ENCODE measurements around the gene CNP. TPM values are rescaled to one million over a fixed set of nuclear protein-coding genes. Genes with fewer than 3 reads are reported as not detected.

Gene CNP
- total and polyA plus RNA-seq, 10 of the 15 experiments (the other 5 are each of a cell fraction or from before 2014, with no cell fraction given), result 1.8 to 60.7 (median 31.4) TPM

GRCh38 chr17:42016941-42017865 is 50.6 kb downstream of the CNP start, which contains the start of gene DNAJC7 (continued):
- TF ChIP-seq, protein P1, sequence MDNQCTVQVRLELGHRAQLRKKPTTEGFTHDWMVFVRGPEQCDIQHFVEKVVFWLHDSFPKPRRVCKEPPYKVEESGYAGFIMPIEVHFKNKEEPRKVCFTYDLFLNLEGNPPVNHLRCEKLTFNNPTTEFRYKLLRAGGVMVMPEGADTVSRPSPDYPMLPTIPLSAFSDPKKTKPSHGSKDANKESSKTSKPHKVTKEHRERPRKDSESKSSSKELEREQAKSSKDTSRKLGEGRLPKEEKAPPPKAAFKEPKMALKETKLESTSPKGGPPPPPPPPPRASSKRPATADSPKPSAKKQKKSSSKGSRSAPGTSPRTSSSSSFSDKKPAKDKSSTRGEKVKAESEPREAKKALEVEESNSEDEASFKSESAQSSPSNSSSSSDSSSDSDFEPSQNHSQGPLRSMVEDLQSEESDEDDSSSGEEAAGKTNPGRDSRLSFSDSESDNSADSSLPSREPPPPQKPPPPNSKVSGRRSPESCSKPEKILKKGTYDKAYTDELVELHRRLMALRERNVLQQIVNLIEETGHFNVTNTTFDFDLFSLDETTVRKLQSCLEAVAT (IDR thresholded peaks at IDR 0.05), result peak; percentile 94
- TF ChIP-seq PML (IDR thresholded peaks at IDR 0.05; ENCODE audit: low read length) (peak; percentile 86), BMI1 (IDR thresholded peaks at IDR 0.05; ENCODE audit: borderline replicate concordance) (peak; percentile 79), CBX3 (IDR thresholded peaks at IDR 0.05; ENCODE audit: borderline replicate concordance, low read depth) (no peak), RAD51 (IDR thresholded peaks at IDR 0.05) (peak; percentile 36; the same call in 1 of the 2 replicates), CBFB (IDR thresholded peaks at IDR 0.05; ENCODE audit: low read depth) (peak; percentile 87), ZNF274 (IDR thresholded peaks at IDR 0.05; ENCODE audit: insufficient read depth, insufficient read length) (no peak), BHLHE40 (IDR thresholded peaks at IDR 0.05; ENCODE audit: borderline replicate concordance in 1 of 2, low read depth in 2 of 2, low read length in 1 of 2) (peak in 1 of 2 experiments; percentile 49; a peak in 2 of 4 replicates), SREBF1 (IDR thresholded peaks at IDR 0.05; ENCODE audit: low read length) (no peak), ATF7 (IDR thresholded peaks at IDR 0.05; ENCODE audit: low read depth) (peak; percentile 30; the same call in 1 of the 2 replicates), IRF4 (IDR thresholded peaks at IDR 0.05; ENCODE audit: low read depth, low read length) (0 out of 2 replicates have a peak, but pooled peaks have one; percentile 6), CEBPB (IDR thresholded peaks at IDR 0.05; ENCODE audit: borderline replicate concordance in 1 of 2, low read depth in 2 of 2, low read length in 2 of 2) (no peak), BACH1 (IDR thresholded peaks at IDR 0.05; ENCODE audit: borderline replicate concordance) (peak; percentile 39; the same call in 1 of the 2 replicates)
- TF ChIP-seq, protein P2, sequence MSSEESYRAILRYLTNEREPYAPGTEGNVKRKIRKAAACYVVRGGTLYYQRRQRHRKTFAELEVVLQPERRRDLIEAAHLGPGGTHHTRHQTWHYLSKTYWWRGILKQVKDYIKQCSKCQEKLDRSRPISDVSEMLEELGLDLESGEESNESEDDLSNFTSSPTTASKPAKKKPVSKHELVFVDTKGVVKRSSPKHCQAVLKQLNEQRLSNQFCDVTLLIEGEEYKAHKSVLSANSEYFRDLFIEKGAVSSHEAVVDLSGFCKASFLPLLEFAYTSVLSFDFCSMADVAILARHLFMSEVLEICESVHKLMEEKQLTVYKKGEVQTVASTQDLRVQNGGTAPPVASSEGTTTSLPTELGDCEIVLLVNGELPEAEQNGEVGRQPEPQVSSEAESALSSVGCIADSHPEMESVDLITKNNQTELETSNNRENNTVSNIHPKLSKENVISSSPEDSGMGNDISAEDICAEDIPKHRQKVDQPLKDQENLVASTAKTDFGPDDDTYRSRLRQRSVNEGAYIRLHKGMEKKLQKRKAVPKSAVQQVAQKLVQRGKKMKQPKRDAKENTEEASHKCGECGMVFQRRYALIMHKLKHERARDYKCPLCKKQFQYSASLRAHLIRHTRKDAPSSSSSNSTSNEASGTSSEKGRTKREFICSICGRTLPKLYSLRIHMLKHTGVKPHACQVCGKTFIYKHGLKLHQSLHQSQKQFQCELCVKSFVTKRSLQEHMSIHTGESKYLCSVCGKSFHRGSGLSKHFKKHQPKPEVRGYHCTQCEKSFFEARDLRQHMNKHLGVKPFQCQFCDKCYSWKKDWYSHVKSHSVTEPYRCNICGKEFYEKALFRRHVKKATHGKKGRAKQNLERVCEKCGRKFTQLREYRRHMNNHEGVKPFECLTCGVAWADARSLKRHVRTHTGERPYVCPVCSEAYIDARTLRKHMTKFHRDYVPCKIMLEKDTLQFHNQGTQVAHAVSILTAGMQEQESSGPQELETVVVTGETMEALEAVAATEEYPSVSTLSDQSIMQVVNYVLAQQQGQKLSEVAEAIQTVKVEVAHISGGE (CRISPR knock-in tag; IDR thresholded peaks at IDR 0.05), result peak; percentile 71
- TF ChIP-seq, protein P3, sequence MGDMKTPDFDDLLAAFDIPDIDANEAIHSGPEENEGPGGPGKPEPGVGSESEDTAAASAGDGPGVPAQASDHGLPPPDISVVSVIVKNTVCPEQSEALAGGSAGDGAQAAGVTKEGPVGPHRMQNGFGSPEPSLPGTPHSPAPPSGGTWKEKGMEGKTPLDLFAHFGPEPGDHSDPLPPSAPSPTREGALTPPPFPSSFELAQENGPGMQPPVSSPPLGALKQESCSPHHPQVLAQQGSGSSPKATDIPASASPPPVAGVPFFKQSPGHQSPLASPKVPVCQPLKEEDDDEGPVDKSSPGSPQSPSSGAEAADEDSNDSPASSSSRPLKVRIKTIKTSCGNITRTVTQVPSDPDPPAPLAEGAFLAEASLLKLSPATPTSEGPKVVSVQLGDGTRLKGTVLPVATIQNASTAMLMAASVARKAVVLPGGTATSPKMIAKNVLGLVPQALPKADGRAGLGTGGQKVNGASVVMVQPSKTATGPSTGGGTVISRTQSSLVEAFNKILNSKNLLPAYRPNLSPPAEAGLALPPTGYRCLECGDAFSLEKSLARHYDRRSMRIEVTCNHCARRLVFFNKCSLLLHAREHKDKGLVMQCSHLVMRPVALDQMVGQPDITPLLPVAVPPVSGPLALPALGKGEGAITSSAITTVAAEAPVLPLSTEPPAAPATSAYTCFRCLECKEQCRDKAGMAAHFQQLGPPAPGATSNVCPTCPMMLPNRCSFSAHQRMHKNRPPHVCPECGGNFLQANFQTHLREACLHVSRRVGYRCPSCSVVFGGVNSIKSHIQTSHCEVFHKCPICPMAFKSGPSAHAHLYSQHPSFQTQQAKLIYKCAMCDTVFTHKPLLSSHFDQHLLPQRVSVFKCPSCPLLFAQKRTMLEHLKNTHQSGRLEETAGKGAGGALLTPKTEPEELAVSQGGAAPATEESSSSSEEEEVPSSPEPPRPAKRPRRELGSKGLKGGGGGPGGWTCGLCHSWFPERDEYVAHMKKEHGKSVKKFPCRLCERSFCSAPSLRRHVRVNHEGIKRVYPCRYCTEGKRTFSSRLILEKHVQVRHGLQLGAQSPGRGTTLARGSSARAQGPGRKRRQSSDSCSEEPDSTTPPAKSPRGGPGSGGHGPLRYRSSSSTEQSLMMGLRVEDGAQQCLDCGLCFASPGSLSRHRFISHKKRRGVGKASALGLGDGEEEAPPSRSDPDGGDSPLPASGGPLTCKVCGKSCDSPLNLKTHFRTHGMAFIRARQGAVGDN (IDR thresholded peaks at IDR 0.05), result no peak; the same call in 1 of the 2 replicates
- TF ChIP-seq, protein P4, sequence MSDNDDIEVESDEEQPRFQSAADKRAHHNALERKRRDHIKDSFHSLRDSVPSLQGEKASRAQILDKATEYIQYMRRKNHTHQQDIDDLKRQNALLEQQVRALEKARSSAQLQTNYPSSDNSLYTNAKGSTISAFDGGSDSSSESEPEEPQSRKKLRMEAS (IDR thresholded peaks at IDR 0.05; ENCODE audit: low read depth, low read length), result no peak
- TF ChIP-seq, protein P5, sequence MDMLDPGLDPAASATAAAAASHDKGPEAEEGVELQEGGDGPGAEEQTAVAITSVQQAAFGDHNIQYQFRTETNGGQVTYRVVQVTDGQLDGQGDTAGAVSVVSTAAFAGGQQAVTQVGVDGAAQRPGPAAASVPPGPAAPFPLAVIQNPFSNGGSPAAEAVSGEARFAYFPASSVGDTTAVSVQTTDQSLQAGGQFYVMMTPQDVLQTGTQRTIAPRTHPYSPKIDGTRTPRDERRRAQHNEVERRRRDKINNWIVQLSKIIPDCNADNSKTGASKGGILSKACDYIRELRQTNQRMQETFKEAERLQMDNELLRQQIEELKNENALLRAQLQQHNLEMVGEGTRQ (IDR thresholded peaks at IDR 0.05; ENCODE audit: borderline replicate concordance, low read depth, low read length), result no peak
